IMR-90 (cell line): ENCODE data around the gene MED22. TPM values are rescaled to one million over a fixed set of nuclear protein-coding genes. Genes with fewer than 3 reads are reported as not detected.

ENCODE experiments used
- ATAC-seq: fragments of 200-7000 bp; cut with Tn5 transposase; 2 replicates; pipeline ENCODE4 v1.9.1; 2020; ENCODE audit warnings: low read depth, mild to moderate bottlenecking, moderate library complexity
- BruUV-seq: library from RNA; stranded (reverse); fragments of 400-500 nt; replicated peaks from 2 replicates; lab custom pipeline; 2021; lab: Mats Ljungman, UMichigan
- CTCF ChIA-PET: fragments of 300-600 bp; formaldehyde crosslinking; extraction: SDS; loops from one replicate; lab custom pipeline; 2021; ENCODE audit warnings: antibody characterized with exemption; lab: Yijun Ruan, JAX
- POLR2A ChIA-PET: fragments of 300-600 bp; sonication (Branson Sonifier 250); formaldehyde crosslinking; loops from one replicate; lab custom pipeline; 2022; ENCODE audit warnings: antibody characterized with exemption; ENCODE audit not compliant: unreplicated experiment; lab: Charles Lee
- DNase-seq: peaks from one replicate; pipeline ENCODE4 v3.0.0; 2013
- H2AFZ ChIP-seq: replicated peaks from 2 replicates; pipeline ENCODE3; 2013; ENCODE audit warnings: low read length, mild to moderate bottlenecking; ENCODE audit not compliant: poor library complexity
- H2AK5ac ChIP-seq: 2 replicates; pipeline ENCODE4 v1.6.1; 2013; ENCODE audit warnings: low read depth, low read length, inconsistent platforms
- H2AK9ac ChIP-seq: replicated peaks from 2 replicates; pipeline ENCODE3; 2013; ENCODE audit warnings: mild to moderate bottlenecking, low read depth, low read length, moderate library complexity; ENCODE audit not compliant: poor library complexity
- H2BK120ac ChIP-seq: 2 replicates; pipeline ENCODE4 v1.6.1; 2013; ENCODE audit warnings: low read depth, low read length, inconsistent platforms
- H2BK15ac ChIP-seq: 3 replicates; pipeline ENCODE4 v1.6.1; 2013; ENCODE audit warnings: low read depth, low read length, inconsistent platforms
- H2BK20ac ChIP-seq: 2 replicates; pipeline ENCODE4 v1.6.1; 2013; ENCODE audit warnings: low read depth, mild to moderate bottlenecking, inconsistent platforms, low read length, moderate library complexity
- H2BK5ac ChIP-seq: 2 replicates; pipeline ENCODE4 v1.6.1; 2013; ENCODE audit warnings: mild to moderate bottlenecking, low read depth, low read length, inconsistent platforms; ENCODE audit not compliant: poor library complexity, severe bottlenecking
- H3K14ac ChIP-seq: replicated peaks from 2 replicates; pipeline ENCODE4 v1.6.1; 2013; ENCODE audit warnings: low read depth, low read length, inconsistent platforms
- H3K18ac ChIP-seq: 2 replicates; pipeline ENCODE4 v1.6.1; 2013; ENCODE audit warnings: low read depth, low read length, control low read depth
- H3K23ac ChIP-seq: 2 replicates; pipeline ENCODE4 v1.6.1; 2013; ENCODE audit warnings: low read depth, low read length, inconsistent platforms
- H3K27ac ChIP-seq: 2 replicates; pipeline ENCODE4 v1.5.1; 2013; ENCODE audit warnings: mild to moderate bottlenecking, control low read depth, low read length; ENCODE audit not compliant: insufficient read depth
- H3K27me3 ChIP-seq: 2 replicates; pipeline ENCODE4 v1.6.1; 2013; ENCODE audit warnings: low read length; ENCODE audit not compliant: control insufficient read depth, insufficient read depth
- H3K36me3 ChIP-seq: 2 replicates; pipeline ENCODE4 v1.6.1; 2013; ENCODE audit warnings: low read length, mixed read lengths; ENCODE audit not compliant: control insufficient read depth, insufficient read depth
- H3K4ac ChIP-seq: 2 replicates; pipeline ENCODE4 v1.6.1; 2013; ENCODE audit warnings: low read depth, low read length, inconsistent platforms
- H3K4me1 ChIP-seq: 2 replicates; pipeline ENCODE4 v1.6.1; 2013; ENCODE audit warnings: low read length, mixed read lengths; ENCODE audit not compliant: control insufficient read depth, insufficient read depth
- H3K4me2 ChIP-seq: 2 replicates; pipeline ENCODE4 v1.6.1; 2013; ENCODE audit warnings: low read depth, mild to moderate bottlenecking, control low read depth, low read length, moderate library complexity
- H3K4me3 ChIP-seq: 2 replicates; pipeline ENCODE4 v1.5.1; 2013; ENCODE audit warnings: low read depth, mild to moderate bottlenecking, control low read depth, low read length, moderate library complexity; ENCODE audit not compliant: insufficient read depth
- H3K56ac ChIP-seq: 2 replicates; pipeline ENCODE4 v1.6.1; 2013; ENCODE audit warnings: low read length, inconsistent platforms; ENCODE audit not compliant: insufficient read depth; ENCODE audit errors: extremely low read depth
- H3K79me1 ChIP-seq, 2 experiments: 2 replicates each; pipeline ENCODE4 v1.6.1; 2013; ENCODE audit warnings: low read length in 2 of 2, inconsistent platforms in 1 of 2, low read depth in 1 of 2
- H3K9ac ChIP-seq: 2 replicates; pipeline ENCODE4 v1.6.1; 2013; ENCODE audit warnings: low read depth, low read length, control low read depth
- H3K9me1 ChIP-seq: 2 replicates; pipeline ENCODE4 v1.6.1; 2013; ENCODE audit warnings: low read length, inconsistent platforms; ENCODE audit not compliant: insufficient read depth
- H3K9me3 ChIP-seq: 2 replicates; pipeline ENCODE4 v1.6.1; 2013; ENCODE audit warnings: low read length; ENCODE audit not compliant: control insufficient read depth, insufficient read depth
- H4K20me1 ChIP-seq: 2 replicates; pipeline ENCODE4 v1.6.1; 2013; ENCODE audit warnings: low read length, inconsistent platforms; ENCODE audit not compliant: insufficient read depth
- H4K5ac ChIP-seq: 2 replicates; pipeline ENCODE4 v1.6.1; 2013; ENCODE audit warnings: mild to moderate bottlenecking, low read depth, low read length, control low read depth
- H4K8ac ChIP-seq, 2 experiments: 2 replicates each; pipeline ENCODE4 v1.6.1; 2013; ENCODE audit warnings: low read depth in 2 of 2, low read length in 2 of 2, control low read depth in 1 of 2, inconsistent platforms in 1 of 2
- H4K91ac ChIP-seq: 2 replicates; pipeline ENCODE4 v1.6.1; 2013; ENCODE audit warnings: low read depth, low read length, inconsistent platforms; ENCODE audit not compliant: insufficient read depth
- BHLHE40 ChIP-seq: fragments of 150-350 bp; IDR thresholded peaks from 2 replicates; pipeline ENCODE4 v1.6.1; 2016; ENCODE audit warnings: mild to moderate bottlenecking, low read depth, low read length
- CEBPB ChIP-seq: IDR thresholded peaks from 2 replicates; pipeline ENCODE4 v1.6.1; 2012; ENCODE audit warnings: low read depth, low read length, improper control_type of control experiment
- CHD1 ChIP-seq: IDR thresholded peaks from 2 replicates; pipeline ENCODE4 v1.6.1; 2012; ENCODE audit warnings: low read depth, low read length, improper control_type of control experiment
- FOS ChIP-seq: fragments of 150-350 bp; IDR thresholded peaks from 2 replicates; pipeline ENCODE4 v1.6.1; 2016; ENCODE audit warnings: low read depth, low read length
- MAFK ChIP-seq: IDR thresholded peaks from 2 replicates; pipeline ENCODE4 v1.6.1; 2012; ENCODE audit warnings: low read depth, low read length, improper control_type of control experiment
- WGBS, 2 experiments: methylation state at CpG; one replicate each; pipeline versions ENCODE4 v1.1.5 to v1.1.7; 2013; ENCODE audit warnings: missing lambda C conversion rate in 2 of 2; ENCODE audit not compliant: insufficient read length in 1 of 2; ENCODE audit errors: extremely low coverage in 2 of 2; 5-methylcytosine and 5-hydroxymethylcytosine counted together
- dilution Hi-C: fragments of 300-500 bp; cut with HindIII; formaldehyde crosslinking; loops from one replicate; pipeline ENCODE4 v1.14.3; 2018; ENCODE audit warnings: low sequenced_read_pairs; ENCODE audit not compliant: unreplicated experiment
- in situ Hi-C: fragments of 300-500 bp; cut with MboI; formaldehyde crosslinking; loops from 3 replicates; pipeline ENCODE4 v1.14.3; 2019; ENCODE audit warnings: low sequenced_read_pairs, inconsistent platforms, mixed read lengths
- intact Hi-C: fragments of 100-400 bp; cut with micrococcal nuclease; formaldehyde crosslinking; loops from 2 replicates; pipeline ENCODE4 v1.10.0; 2022
- polyA plus RNA-seq, 3 experiments: library from polyadenylated mRNA; depleted of rRNA; stranded (reverse); fragments of >200 nt; gene quantifications; 2 replicates each; pipeline ENCODE4 v1.2.3, GENCODE V29; 2012; ENCODE audit warnings: low replicate concordance in 1 of 3
- total RNA-seq: library from RNA; depleted of rRNA; stranded (reverse); fragments of >200 nt; gene quantifications from 2 replicates; pipeline ENCODE4 v1.2.3, GENCODE V29; 2012

Gene MED22
- total and polyA plus RNA-seq, 2 of the 4 experiments (the other 2 are of a cell fraction) = 7.9 to 28.3 TPM

- ATAC-seq = no peak
- peaks cover 28 to 81% of the 10 kb centered on the region in 2 experiments for H3K79me1 ChIP-seq
- no peak for DNase-seq
- no peak overlapping the region for H2BK120ac ChIP-seq
- no peak overlapping the region for H3K23ac ChIP-seq
- POLR2A ChIA-PET = no interaction called here
- peaks cover 12% of the 10 kb centered on the region for H3K4me1 ChIP-seq
- H2BK20ac ChIP-seq = no peak overlapping the region
- H3K9me1 ChIP-seq = peaks cover 32% of the 10 kb centered on the region
- H3K4me3 ChIP-seq = no peak overlapping the region
- no peaks in the 10 kb centered on the region for H3K27me3 ChIP-seq
- H2AFZ ChIP-seq = peak overlapping the region; percentile 48
- no peak overlapping the region for H4K5ac ChIP-seq
- H2BK15ac ChIP-seq = no peak overlapping the region
- H3K9ac ChIP-seq = no peak overlapping the region
- no peak overlapping the region for H3K4me2 ChIP-seq
- peaks cover 84% of the 10 kb centered on the region for H3K36me3 ChIP-seq
- dilution Hi-C loops = no loop called here
- no peaks in the 10 kb centered on the region for H3K9me3 ChIP-seq
- H3K18ac ChIP-seq = no peak overlapping the region
- peaks cover 96% of the 10 kb centered on the region for H4K20me1 ChIP-seq
- WGBS, 2 experiments = 93% methylated on average over 9 of the region's 10 CpGs; no CpG with 5 or more reads in 1 of the 2 experiments
- H2BK5ac ChIP-seq = no peak overlapping the region
- CTCF ChIA-PET = no interaction called here
- TF ChIP-seq FOS (no peak), MAFK (no peak), BHLHE40 (no peak), CEBPB (no peak), CHD1 (no peak)
- intact Hi-C loops = no loop called here
- H3K14ac ChIP-seq = no peak overlapping the region
- no peak overlapping the region for H3K27ac ChIP-seq
- no peak overlapping the region for H3K4ac ChIP-seq
- no peak overlapping the region for H2AK9ac ChIP-seq
- BruUV-seq = no TSS peak
- H2AK5ac ChIP-seq = no peak overlapping the region
- H4K91ac ChIP-seq = no peak overlapping the region
- no peak overlapping the region for H4K8ac ChIP-seq
- H3K56ac ChIP-seq = no peak overlapping the region
- in situ Hi-C loops = no loop called here
Measured at GRCh38 chr9:133367778-133368177, 19.8 kb upstream of the MED22 start.
